D721Med (cell line): ENCODE results near the gene RFESD.

ENCODE experiments used
- DNase-seq: peaks from one replicate; pipeline ENCODE4 v3.0.0; 2011; ENCODE audit warnings: low spot score; ENCODE audit not compliant: insufficient read length
- FAIRE-seq: peaks from 2 replicates; lab custom pipeline; 2011; peaks lifted over from hg19 to GRCh38; lab: Jason Lieb, UNC
- TF ChIP-seq, protein P1 (sequence below): IDR thresholded peaks from 2 replicates; pipeline ENCODE4 v1.5.1; 2012; ENCODE audit warnings: mild to moderate bottlenecking, control low read depth; ENCODE audit not compliant: insufficient read depth; ENCODE audit errors: missing control alignments

The RFESD gene

DNA sequence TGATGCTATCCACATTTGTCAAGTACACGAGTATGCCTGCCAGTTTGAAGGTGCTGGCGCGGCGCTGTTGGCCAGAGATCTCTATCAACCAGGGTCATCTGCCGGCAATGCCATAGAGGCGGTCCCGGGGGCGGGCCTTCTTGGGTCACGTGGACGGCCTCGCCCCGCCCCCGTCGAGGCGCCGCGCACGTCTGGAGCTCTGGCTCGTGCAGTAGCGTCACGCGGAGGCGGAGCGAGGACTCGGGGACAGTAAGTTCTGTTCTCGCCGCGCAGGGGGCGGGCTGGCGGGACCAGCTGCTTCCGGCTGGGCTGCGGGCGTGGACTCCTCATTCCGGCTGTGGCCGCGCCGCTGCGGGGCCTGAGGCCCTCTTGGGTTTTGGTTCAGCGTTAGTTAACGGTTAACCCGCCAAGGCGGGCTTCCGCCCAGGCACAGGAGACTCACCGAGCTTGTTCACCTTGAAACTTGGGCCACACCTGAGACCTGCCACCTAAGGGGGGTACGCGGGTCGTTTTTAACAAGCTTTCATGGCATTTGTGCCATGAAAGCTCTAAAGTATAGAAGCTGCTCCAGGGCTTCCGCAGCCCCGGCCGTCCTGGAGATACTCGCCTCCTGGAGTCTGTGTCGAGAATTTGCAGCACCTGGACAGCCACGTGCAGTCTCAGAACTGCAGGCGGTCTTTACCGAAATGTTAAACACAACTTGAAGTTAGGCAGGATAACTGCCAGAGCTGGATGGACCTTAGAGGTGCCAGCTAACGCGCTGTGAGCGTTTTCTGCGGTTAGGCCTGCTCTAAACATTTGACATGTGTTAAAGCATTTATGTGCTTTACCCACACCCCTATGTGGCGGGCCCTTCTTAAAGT lies at the start of gene RFESD:
TSS of gene RFESD (plus strand) at position 209 of the 863 bp plus-strand sequence. CDS start 5,495 bp downstream, outside the sequence.
- TF ChIP-seq, protein P1, sequence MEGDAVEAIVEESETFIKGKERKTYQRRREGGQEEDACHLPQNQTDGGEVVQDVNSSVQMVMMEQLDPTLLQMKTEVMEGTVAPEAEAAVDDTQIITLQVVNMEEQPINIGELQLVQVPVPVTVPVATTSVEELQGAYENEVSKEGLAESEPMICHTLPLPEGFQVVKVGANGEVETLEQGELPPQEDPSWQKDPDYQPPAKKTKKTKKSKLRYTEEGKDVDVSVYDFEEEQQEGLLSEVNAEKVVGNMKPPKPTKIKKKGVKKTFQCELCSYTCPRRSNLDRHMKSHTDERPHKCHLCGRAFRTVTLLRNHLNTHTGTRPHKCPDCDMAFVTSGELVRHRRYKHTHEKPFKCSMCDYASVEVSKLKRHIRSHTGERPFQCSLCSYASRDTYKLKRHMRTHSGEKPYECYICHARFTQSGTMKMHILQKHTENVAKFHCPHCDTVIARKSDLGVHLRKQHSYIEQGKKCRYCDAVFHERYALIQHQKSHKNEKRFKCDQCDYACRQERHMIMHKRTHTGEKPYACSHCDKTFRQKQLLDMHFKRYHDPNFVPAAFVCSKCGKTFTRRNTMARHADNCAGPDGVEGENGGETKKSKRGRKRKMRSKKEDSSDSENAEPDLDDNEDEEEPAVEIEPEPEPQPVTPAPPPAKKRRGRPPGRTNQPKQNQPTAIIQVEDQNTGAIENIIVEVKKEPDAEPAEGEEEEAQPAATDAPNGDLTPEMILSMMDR = no peak
- FAIRE-seq = no peak
- peak; percentile 62 for DNase-seq

DNA sequence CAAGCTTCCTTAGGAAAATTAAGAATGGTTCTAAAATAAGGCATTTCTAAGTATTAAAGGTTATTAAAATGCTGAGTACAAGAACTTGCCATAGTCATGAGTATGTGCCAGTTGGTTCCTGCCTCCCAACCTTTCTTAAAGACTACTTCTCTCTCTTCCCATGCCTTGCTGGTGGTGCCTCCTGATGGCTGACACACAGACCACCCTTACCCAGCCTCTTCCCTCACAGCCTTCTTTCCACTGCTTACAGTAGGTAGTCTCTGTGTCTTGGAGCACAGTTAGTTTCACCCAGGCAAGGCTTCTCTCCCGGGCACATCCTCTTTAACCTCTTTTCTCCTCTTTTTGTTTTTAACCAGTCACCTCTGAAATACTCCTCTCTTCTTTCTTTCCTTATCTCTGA lies 47.3 kb upstream of the RFESD start:
- DNase-seq = no peak
- no peak for FAIRE-seq
- TF ChIP-seq, protein P1 = no peak

DNA sequence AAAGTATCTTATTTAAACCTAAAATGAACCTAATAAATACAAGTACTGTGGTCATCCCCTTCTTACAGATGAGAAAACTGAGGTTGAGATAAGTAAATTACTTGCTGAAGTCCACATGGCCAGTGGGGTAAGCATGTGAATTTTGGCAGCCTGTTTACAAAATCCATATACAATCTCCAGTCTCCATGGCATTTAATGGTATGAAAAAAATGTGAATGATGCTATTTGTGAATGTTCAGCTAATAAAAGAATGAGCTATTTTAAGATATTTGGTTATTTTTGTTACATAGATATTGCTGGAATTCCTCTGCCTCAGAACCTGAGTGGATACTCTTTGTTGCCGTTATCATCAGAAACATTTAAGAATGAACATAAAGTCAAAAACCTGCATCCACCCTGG lies 46.0 kb upstream of the RFESD start:
- FAIRE-seq (no peak), DNase-seq (no peak)
- TF ChIP-seq, protein P1 = no peak

DNA sequence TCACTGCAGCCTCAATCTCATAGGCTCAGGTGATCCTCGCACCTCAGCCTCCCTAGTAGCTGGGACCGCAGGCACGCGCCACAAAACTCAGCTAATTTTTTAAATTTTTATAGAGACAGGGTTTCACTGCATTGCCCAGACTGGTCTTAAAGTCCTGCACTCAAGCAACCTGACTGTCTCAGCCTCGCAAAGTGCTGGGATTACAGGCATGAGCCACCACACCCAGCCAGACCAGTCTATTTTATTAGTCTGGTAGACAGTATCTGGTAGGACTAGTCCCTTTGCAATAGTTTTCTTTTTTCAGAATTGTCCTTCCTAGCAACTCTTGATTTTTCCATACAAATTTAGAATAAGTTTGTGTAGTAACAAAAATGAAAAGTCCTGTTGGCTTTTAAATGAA lies 40.8 kb upstream of the RFESD start:
- DNase-seq (no peak), FAIRE-seq (no peak)
- TF ChIP-seq, protein P1 = no peak

DNA sequence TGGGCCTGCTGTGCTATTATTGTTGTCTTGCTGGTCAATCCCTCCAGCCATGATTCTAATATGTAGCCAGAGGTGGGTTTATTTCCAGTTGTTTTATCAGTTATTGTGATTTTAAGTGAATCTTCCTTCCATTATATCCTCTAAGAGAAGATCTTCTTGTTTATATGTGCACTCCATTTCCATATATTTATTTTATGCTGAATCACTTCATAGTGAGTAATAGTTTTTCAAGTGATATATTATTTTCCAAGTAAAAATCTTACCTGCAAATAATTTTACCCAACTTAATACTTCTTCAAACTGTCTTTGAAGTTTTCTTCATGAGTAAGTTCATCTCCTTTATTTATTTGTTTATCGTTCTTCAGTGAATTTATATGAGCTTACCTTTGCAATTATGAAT lies 40.2 kb upstream of the RFESD start:
- TF ChIP-seq, protein P1 = no peak
- DNase-seq = no peak
- no peak for FAIRE-seq

DNA sequence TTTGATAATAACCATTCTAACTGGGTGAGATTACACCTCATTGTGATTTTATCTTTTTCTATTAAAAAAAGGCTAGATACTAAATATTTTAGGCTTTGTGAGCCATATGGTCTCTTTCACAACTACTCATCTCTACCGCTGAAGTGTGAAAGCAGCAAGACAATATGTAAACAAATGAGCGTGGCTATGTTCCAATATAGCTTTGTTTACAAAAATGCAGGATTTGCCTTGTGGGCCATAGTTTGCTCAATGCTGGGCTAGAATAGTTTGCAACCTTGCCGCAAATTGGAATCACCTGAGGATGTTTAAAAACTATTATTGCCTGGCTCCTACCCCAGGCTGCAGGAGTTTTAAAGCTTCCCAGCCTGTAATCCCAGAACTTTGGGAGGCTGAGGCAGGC lies 36.9 kb upstream of the RFESD start:
- no peak for DNase-seq
- TF ChIP-seq, protein P1 = no peak
- no peak for FAIRE-seq

DNA sequence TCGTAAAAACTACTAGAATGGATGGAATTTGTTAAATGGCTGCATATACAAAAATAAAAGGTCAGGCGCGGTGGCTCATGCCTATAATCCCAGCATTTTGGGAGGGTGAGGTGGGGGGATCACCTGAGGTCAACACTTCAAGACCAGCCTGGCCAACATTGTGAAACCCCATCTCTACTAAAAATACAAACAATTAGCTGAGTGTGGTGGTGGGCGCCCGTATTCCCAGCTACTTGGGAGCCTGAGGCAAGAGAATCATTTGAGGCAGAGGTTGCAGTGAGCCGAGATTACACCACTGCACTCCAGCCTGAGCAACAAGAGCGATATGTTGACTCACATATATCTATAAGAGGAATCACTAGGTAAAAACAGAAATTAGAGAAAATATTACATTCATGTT lies 36.0 kb upstream of the RFESD start:
- TF ChIP-seq, protein P1 = no peak
- FAIRE-seq (no peak), DNase-seq (no peak)
